Globus pallidus (tissue), 1 donor: Measurements from ENCODE around the gene MYO18A.
"Not testable (repeated sequence)": the region's sequence is repeated elsewhere in the genome, so short reads cannot be mapped to it uniquely, and the experiment has no call there.

Source experiments
- DNase-seq: peaks from one replicate; pipeline ENCODE4 v3.0.0-alpha.2; 2015; ENCODE audit warnings: low spot score

MYO18A gene, protein sequence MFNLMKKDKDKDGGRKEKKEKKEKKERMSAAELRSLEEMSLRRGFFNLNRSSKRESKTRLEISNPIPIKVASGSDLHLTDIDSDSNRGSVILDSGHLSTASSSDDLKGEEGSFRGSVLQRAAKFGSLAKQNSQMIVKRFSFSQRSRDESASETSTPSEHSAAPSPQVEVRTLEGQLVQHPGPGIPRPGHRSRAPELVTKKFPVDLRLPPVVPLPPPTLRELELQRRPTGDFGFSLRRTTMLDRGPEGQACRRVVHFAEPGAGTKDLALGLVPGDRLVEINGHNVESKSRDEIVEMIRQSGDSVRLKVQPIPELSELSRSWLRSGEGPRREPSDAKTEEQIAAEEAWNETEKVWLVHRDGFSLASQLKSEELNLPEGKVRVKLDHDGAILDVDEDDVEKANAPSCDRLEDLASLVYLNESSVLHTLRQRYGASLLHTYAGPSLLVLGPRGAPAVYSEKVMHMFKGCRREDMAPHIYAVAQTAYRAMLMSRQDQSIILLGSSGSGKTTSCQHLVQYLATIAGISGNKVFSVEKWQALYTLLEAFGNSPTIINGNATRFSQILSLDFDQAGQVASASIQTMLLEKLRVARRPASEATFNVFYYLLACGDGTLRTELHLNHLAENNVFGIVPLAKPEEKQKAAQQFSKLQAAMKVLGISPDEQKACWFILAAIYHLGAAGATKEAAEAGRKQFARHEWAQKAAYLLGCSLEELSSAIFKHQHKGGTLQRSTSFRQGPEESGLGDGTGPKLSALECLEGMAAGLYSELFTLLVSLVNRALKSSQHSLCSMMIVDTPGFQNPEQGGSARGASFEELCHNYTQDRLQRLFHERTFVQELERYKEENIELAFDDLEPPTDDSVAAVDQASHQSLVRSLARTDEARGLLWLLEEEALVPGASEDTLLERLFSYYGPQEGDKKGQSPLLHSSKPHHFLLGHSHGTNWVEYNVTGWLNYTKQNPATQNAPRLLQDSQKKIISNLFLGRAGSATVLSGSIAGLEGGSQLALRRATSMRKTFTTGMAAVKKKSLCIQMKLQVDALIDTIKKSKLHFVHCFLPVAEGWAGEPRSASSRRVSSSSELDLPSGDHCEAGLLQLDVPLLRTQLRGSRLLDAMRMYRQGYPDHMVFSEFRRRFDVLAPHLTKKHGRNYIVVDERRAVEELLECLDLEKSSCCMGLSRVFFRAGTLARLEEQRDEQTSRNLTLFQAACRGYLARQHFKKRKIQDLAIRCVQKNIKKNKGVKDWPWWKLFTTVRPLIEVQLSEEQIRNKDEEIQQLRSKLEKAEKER (N-terminal part only)

DNA sequence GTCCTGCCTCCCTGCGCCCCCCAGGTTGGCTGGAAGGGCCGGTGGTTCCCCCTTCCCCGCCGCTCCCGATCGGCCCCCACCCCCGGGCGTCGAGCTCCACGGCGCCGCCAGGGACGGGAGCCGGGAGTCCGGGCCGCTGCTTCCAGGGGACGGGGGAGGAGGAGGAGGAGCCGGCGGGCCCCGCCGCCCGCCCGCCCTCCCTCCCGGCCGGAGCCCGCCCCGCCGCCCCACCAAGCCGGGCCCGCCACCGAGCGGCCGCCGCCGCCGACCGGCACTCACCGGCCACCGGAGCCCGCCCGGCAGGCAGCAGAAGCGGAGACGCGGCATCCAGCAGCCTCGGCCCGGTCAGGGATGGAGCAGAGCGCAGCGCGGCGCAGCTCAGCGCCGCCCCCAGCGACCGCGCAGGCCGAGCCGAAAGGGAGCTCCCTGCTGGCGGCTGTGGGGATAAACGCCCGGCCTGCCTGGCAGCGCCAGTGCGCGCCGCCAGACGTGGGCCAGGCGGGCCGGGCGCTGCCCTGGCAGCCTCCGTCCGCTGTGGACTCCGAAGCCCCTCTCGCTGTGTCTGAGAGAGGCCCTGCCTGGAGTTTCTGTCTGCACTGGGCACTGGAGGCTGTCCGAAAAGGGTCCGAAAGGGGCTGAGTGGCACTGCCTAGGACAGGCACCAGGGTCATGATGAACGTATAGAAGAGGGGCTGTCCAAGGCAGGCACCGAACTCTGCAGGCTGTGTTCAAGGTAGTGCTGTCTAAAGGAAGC lies at the start of gene MYO18A:
Gene MYO18A (minus strand): TSS at position 365 of the 754 bp plus-strand sequence. CDS start 13,458 bp downstream, outside the sequence.
- DNase-seq = peak; percentile 84

DNA sequence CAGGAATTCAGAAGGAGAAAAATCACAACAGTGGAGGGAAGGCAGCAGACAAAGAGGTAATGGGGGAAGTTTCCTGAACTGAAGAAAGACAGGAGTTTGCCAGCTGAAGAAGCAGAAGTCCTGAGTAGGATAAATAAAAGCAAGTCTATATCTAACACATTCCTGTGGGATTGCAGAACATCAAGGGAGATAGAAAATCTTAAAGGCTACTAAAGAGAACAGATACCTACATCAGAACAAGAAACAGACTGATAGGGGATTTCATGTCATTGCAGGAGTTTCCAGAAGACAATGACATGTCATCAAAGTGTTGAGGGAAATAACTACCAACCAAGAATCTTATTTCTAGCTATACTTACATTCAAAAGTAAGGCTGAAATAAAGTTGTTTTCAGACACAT lies 45.2 kb upstream of the MYO18A start:
- DNase-seq = no peak

DNA sequence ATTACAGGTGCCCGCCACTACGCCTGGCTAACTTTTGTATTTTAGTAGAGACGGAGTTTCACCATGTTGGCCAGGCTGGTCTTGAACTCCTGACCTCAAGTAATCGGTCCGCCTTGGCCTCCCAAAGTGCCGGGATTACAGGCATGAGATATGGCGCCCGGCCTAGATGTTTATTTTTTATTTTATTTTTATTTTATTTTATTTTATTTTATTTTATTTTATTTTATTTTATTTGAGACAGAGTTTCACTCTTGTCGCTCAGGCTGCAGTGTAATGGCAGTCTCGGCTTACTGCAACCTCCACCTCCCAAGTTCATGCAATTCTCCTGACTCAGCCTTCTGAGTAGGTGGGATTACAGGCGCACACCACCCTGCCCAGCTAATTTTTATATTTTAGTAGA lies 41.1 kb upstream of the MYO18A start:
- not testable (repeated sequence) for DNase-seq

DNA sequence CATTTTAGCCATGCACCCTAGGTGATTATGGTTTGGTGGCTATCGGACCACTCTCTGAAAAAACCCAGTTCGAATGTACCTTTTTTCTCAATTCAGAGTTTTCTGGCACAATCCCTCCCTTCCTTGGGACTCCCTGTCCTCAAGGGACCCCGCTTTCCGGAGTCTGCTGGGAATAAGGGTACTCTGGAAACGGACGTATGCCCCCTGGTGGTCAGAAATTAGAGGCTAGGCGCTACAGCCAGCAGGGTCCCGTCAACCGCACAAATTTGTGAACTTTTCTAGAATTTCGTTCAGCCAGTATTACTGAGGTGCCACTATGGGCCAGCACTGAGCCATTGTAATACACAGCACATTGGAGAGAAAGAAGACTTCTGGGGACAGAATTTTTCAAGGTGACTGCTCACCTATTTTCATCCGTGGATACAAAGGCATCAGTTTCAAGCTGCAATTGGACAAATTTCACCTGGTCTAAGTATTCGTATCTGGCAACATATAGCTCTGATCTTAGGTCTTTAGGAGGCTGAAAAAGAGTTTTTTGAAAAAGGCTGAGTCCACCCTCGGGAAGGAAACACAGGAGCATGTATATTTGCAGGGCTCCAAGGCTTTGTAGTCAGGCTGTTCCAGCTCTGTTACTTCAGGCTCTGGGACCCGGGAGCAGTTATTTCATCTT lies 39.3 kb upstream of the MYO18A start:
- DNase-seq = peak; percentile 92

DNA sequence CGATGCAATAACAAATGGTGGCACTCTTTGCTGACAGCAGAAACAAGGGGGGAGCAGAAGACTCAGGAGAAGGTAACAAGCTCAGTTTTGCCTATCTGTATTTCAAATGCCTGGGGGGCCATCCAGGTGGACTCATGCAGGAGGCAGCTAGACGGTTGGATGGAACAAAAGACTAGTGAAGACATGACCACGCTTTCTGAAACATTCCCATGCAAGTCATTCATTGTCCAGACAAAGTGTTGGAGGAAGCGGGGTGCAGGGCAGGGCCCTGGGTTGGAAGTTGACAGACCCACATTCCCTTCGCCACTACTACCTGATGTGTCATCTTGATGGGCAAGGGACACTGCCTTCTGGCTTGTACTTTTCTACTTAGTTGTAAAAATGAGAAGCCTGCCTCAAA lies 36.7 kb upstream of the MYO18A start:
- no peak for DNase-seq

DNA sequence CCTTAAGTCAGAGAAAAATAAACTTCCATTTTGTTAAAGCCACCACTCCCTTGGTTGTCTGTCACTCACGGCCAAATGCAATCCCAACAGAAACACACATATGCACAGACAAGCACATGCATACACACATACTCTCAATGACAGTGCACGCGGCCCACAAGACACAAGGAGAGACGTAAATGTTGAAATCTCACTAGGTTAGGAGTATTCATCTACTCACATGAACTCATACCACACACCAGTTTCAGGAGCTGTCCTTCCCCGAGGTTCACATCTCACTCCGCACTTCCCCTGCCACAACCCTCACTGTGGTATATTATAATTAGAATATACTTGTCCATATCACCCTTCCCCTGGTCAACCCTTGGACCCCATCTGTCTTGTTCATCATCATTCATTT lies 36.0 kb upstream of the MYO18A start:
- no peak for DNase-seq

DNA sequence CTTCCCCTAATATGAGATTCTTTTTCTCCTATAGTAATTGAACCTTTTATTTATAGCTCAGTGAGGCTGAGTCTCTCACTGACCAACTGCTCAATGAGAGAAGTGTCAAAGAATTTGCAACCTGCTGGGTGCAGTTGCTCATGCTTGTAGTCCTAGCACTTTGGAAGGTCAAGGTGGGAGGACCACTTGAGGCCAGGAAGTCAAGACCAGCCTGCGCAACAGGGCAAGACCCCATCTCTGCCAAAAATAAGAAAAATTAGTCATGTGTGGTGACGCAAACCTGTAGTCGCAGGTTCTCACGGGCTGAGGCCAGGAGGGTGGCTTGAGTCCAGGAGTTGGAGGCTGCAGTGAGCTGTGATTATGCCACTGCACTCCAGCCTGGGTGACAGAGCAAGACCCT lies 35.5 kb upstream of the MYO18A start:
- no peak for DNase-seq

DNA sequence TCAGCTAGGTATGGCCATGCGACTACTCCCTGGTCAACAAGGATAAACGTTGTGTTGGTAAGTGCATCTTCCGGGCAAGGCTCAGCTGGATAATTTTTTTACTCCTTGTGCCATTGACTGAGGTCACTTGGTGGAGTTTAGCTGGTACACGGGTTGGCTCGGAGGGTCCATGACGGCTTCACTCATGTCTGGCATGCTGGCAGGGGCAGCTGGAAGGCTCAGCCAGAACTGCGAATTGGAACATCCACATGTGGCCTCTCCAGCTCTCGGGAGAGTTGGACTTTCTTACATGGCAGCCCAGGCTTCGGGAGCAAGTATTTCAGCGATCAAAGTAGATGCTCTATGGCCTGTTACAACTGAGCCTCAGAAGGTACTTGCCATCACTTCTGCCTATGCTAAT lies 35.0 kb upstream of the MYO18A start:
- DNase-seq = no peak

DNA sequence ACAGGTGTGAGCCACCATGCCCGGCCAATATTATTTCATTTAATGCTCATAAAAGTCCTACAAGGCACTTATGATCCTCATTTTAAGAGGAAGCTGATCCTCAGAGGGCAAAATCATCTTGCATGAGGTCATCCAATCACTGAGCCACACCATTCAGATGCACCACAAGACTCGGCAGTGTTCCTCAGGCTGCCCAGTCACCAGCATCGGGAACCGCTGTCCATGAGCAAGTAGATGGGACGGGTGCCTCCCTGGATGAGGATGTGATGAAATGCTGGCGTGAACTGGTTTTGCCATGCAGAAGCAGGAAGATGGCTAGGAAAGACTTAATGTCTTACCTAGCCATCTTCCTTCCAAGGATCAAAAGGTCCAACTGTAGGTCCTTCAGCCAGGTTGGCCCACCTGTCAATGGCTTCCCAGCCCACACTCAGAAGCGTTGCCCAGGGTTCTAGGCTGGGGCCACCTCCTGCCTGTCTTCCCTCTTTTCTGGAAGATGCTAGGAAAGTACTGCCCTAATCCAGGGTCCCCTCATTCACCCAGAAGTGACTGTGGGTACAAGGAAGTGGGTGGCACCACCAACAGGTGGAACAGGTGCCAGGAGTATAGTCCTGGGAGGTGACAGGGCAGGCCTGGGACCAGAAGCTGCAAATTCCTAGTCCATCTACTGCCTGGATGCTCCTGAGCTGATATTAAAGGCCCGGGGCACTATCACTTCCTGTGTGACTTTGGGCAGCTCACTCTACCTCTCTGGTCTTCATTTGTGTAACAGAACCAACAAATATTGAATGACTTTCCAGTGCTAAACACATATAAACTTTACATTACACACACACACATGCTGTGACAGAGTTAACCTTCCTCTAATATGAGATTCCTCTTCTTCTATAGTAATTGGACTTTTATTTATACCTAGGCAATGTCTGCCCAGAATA lies 34.3 kb upstream of the MYO18A start:
- no peak for DNase-seq

DNA sequence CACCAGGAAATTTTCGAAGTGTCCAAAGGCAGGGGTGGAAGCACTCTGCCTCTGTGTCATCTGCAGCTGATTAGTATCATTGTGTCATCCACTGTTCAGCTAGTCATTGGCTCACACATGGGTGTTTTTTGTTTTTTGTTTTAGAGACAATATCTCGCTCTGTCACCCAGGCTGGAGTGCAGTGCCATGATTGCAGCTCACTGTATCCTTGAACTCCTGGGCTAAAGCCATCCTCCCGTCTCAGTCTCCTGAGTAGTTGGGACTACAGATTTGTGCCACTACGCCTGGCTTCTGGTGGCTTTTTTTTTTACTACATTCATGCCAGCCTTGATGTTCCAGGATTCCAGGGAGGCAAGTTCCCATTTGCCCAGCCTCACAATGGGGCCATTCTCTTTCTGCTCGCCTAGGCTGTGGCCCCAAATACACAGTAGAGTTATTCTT lies 32.5 kb upstream of the MYO18A start:
- DNase-seq = peak; percentile 98

DNA sequence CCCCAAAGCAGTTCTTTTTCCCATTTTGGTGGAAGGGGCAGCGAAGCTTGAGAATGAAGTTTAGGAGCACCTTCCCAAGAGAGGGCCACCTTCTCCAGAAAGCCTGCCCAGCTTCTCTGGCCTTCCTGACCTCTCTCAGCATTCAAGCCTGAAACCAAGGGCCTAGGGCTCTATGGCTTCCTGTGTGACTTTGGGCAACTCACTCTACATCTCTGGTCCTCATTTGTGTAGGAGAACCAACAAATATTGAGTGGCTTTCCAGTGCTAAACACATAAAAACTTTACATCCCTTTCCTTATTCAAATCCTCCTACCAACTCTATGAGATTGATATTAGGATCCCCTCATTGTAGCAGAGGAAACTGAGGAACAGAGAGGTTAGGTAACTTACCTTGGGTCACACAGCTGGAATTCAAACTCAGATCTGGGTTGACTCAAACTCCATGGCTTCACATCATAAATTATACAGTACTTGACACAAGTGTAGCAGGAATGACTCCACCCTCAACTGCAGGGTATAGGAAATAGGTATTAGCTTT lies 32.0 kb upstream of the MYO18A start:
- DNase-seq = no peak

DNA sequence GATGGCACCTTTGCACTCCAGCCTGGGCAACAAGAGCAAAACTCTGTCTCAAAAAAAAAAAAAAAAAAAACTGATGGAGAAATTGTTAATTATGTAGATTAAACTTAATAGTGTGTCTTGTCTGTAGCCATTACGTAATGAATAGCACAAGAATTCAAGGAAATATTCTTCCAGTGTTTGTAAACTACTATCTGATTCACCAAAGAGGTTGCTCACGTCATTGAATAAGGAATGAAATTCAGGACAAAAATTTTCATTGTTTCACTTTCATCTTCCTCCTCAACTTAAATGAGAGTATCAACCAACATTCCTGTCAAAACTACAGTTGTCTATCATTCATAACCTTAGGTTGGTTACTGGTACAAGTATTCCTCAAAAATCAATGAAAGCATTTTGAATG lies 30.7 kb upstream of the MYO18A start:
- no peak for DNase-seq

DNA sequence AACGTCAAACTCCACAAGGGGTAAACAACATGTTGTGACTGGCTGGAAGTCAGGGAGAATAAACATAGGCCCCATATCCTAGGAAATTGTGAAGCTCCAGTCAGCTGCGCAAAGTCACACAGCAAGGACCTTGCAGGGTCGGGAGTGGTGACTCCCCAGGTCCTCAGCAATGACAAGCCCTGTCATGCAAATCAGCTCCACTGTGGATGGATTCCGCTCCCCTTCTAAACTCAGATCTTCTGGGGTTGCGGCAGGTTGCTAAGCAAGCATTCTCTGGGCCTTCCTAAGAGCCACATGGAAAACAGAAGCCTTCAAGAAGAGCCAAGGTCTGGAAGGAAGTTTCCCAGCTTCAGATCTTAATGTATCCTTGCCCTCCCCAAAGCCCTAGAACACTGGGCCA lies 28.9 kb upstream of the MYO18A start:
- no peak for DNase-seq

DNA sequence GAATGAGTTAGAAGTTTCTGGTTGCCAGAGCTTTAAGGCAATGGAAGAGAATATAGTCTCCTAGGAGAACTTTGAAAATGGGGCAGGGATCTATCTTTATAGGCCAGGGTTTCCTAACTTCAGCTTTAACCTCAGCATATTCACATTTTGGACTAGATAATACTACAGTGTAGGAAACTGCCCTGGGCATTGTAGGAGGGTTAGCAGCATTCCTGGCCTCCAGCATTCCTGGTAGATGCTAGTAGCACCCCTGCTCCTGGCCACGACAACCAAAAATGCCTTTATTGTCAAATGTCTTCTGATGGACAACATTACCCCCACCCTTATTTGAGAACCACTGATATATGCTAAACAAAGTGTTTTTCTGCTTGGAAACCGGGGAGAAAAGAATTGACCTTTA lies 27.8 kb upstream of the MYO18A start:
- no peak for DNase-seq

DNA sequence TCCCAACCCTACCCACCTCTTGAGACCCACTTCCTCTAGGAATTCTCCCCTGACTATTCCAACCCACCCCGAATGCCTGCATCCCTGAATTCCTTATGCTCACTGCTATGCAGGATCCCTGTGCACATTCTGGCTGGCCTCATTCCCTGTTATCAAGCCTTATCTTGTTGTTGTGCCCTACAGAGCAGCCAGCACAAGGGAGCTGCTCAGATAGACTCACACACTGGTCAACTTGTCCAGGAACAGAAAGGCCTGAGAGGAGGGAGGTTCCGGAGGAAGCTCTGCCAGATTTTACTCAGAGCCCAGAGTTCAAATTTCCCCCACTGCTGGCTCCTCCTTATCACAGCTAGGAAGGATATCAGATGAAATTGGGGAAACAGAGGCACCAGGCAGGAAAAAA lies 24.8 kb upstream of the MYO18A start:
- no peak for DNase-seq

DNA sequence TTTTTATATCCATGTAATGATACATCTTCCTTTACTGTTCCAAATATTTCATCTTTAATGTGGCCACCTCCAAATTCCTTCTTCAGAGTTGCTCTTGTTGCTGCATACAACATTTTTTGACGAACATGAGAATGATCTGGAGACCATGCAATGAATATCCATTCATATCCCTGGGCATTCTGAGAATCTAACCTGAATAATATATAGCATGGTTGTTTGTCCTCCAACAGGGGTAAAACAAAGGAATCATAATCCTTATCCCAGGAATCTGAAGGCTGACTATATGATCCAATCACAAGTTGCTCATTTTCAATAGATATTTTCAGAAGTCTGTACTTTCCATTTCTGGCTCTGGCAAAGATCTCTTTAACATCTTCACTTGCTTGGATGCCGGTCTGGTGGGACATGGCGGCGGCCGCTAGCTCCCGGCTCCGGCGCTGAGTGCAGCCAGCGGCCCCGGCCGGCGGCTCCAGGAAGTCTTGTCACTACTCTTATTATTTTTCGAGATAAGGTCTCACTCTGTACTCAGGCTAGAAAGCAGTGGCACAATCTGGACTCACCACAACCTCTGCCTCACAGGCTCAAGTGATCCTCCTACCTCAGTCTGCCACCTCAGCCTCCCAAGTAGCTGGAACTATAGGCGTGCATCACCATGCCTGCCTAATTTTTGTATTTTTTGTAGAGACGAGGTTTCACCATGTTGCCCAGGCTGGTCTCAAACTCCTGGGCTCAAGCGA lies 24.0 kb upstream of the MYO18A start:
- not testable (repeated sequence) for DNase-seq

DNA sequence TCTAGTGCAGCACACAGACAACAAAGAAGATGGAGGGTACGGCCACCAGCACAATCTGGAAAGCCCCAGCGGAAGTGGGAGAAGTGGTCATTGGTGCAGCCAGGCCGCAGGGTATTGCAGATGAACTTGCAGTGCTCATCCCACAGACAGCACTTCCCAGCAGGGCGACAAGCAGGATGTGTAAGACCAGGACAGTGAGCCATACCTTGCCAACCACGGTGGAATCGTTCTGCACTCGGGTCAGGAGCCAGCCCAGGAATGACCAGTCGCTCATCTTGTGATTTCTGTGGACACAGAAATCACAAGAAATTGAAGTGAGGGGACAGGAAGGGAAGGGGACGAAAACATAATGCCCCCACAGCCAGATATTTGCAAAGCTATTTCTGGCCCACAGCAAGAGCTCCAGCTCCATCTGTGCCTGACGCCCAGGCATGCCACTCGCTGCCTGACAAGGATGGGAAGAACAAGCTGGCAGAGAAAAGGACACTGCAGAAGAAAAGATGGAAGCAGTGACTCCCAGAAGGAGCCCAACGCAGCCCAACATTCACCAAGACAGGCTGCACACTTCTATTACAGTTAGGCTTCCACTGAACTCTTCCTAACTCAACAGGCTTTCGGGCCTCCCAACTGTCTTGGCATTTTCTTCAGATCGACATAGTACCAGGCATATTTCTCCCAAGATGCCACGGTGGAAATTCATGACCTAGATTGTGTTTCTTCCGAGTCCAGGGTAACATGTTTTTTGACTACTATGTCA lies 17.5 kb upstream of the MYO18A start:
- DNase-seq = no peak
